WTC11 (cell line): Measurements from ENCODE around the gene ACOT2. TPM values are rescaled to one million over a fixed set of nuclear protein-coding genes. Genes with fewer than 3 reads are reported as not detected.
A peak's percentile ranks its signal among the peaks of the same experiment; 100 is the strongest.

Experiments used
- ATF1 ChIP-seq: sonication (generic); formaldehyde crosslinking; IDR thresholded peaks from 2 replicates; pipeline ENCODE4 v1.8.1; 2023; ENCODE audit warnings: mild to moderate bottlenecking, moderate library complexity, missing genetic modification reagents
- FOXP1 ChIP-seq: sonication (generic); formaldehyde crosslinking; IDR thresholded peaks from 2 replicates; pipeline ENCODE4 v1.8.0; 2022; ENCODE audit warnings: missing genetic modification reagents, mild to moderate bottlenecking, moderate library complexity, borderline replicate concordance
- IRF2 ChIP-seq: sonication (generic); formaldehyde crosslinking; IDR thresholded peaks from 2 replicates; pipeline ENCODE4 v1.8.0; 2022; ENCODE audit warnings: low read depth, missing genetic modification reagents, borderline replicate concordance
- TCF7 ChIP-seq: sonication (generic); formaldehyde crosslinking; IDR thresholded peaks from 2 replicates; pipeline ENCODE4 v1.8.0; 2022; ENCODE audit warnings: mild to moderate bottlenecking, low read depth, missing genetic modification reagents, moderate library complexity
- TEAD1 ChIP-seq: sonication (generic); formaldehyde crosslinking; IDR thresholded peaks from 2 replicates; pipeline ENCODE4 v1.8.0; 2022; ENCODE audit warnings: mild to moderate bottlenecking, missing genetic modification reagents
- TEAD4 ChIP-seq: sonication (generic); formaldehyde crosslinking; IDR thresholded peaks from 2 replicates; pipeline ENCODE4 v1.8.0; 2022; ENCODE audit warnings: mild to moderate bottlenecking, missing genetic modification reagents
- ZBTB21 ChIP-seq: sonication (generic); formaldehyde crosslinking; IDR thresholded peaks from 2 replicates; pipeline ENCODE4 v1.8.1; 2023; ENCODE audit warnings: mild to moderate bottlenecking, missing genetic modification reagents, borderline replicate concordance
- ZNF219 ChIP-seq: sonication (generic); formaldehyde crosslinking; IDR thresholded peaks from 2 replicates; pipeline ENCODE4 v1.8.0; 2023; ENCODE audit warnings: missing genetic modification reagents, mild to moderate bottlenecking, borderline replicate concordance
- ZNF671 ChIP-seq: fragments of 250-450 bp; sonication (Bioruptor Pico); IDR thresholded peaks from 2 replicates; pipeline ENCODE4 v1.8.0; 2021; ENCODE audit warnings: mild to moderate bottlenecking
- total RNA-seq: library from RNA; stranded (reverse); gene quantifications from 3 replicates; pipeline ENCODE4 v1.2.3, GENCODE V29; 2021
- TF ChIP-seq, protein P1 (sequence below): sonication (generic); formaldehyde crosslinking; IDR thresholded peaks from 2 replicates; pipeline ENCODE4 v1.8.0; 2022; ENCODE audit warnings: missing genetic modification reagents
- TF ChIP-seq, protein P2 (sequence below): sonication (generic); formaldehyde crosslinking; IDR thresholded peaks from 2 replicates; pipeline ENCODE4 v1.8.1; 2023; ENCODE audit warnings: mild to moderate bottlenecking, moderate library complexity, missing genetic modification reagents
- TF ChIP-seq, protein P3 (sequence below): fragments of 250-450 bp; sonication (Bioruptor Pico); IDR thresholded peaks from 2 replicates; pipeline ENCODE4 v1.9.0; 2021; ENCODE audit warnings: moderate library complexity, mild to moderate bottlenecking, inconsistent platforms, borderline replicate concordance
- TF ChIP-seq, protein P4 (sequence below): sonication (generic); formaldehyde crosslinking; IDR thresholded peaks from 2 replicates; pipeline ENCODE4 v1.8.0; 2022; ENCODE audit warnings: mild to moderate bottlenecking, missing genetic modification reagents
- TF ChIP-seq, protein P5 (sequence below): sonication (generic); formaldehyde crosslinking; IDR thresholded peaks from 2 replicates; pipeline ENCODE4 v1.8.1; 2022; ENCODE audit warnings: low read depth, mild to moderate bottlenecking, moderate library complexity, missing genetic modification reagents, borderline replicate concordance
- TF ChIP-seq, protein P6 (sequence below): sonication (generic); formaldehyde crosslinking; IDR thresholded peaks from 2 replicates; pipeline ENCODE4 v1.8.0; 2022; ENCODE audit warnings: mild to moderate bottlenecking, missing genetic modification reagents
- TF ChIP-seq, protein P7 (sequence below): sonication (generic); formaldehyde crosslinking; conservative IDR thresholded peaks from 2 replicates; pipeline ENCODE4 v1.8.1; 2023; ENCODE audit warnings: mild to moderate bottlenecking, low read depth, missing genetic modification reagents, moderate library complexity
- TF ChIP-seq, protein P8 (sequence below): sonication (generic); formaldehyde crosslinking; IDR thresholded peaks from 2 replicates; pipeline ENCODE4 v1.8.1; 2022; ENCODE audit warnings: low read depth, missing genetic modification reagents, borderline replicate concordance
- TF ChIP-seq, protein P9 (sequence below): sonication (generic); formaldehyde crosslinking; IDR thresholded peaks from 2 replicates; pipeline ENCODE4 v1.8.1; 2023; ENCODE audit warnings: mild to moderate bottlenecking, missing genetic modification reagents, borderline replicate concordance

The ACOT2 gene
- total RNA-seq, 1 experiment from 2014 or later: 13.7 TPM

DNA sequence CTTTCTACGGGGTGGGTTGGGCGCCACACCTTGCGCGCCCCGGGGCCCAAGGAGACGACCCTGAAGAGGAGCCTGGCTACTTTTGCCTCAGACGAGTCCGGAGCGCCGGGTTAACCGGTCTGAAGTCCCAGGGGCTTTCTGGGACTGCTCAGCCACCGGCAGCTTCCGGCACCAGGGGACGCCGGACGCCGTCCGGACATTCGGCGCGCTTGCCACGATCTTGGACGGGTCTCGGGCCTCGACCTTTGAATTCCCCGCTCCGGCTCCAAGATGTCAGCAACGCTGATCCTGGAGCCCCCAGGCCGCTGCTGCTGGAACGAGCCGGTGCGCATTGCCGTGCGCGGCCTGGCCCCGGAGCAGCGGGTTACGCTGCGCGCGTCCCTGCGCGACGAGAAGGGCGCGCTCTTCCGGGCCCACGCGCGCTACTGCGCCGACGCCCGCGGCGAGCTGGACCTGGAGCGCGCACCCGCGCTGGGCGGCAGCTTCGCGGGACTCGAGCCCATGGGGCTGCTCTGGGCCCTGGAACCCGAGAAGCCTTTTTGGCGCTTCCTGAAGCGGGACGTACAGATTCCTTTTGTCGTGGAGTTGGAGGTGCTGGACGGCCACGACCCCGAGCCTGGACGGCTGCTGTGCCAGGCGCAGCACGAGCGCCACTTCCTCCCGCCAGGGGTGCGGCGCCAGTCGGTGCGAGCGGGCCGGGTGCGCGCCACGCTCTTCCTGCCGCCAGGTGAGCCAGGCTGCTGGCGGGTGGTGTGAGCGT lies 22.9 kb downstream of the ACOT2 start, which contains the start of gene ACOT4 (continued):
- TF ChIP-seq TEAD1 (peak; percentile 37; the same call in 1 of the 2 replicates), TEAD4 (no peak), ZNF671 (CRISPR knock-in tag) (no peak), FOXP1 (CRISPR knock-in tag) (peak; percentile 88; the same call in 1 of the 2 replicates), TCF7 (CRISPR knock-in tag) (no peak), ATF1 (no peak), ZBTB21 (CRISPR knock-in tag) (peak; percentile 79; the same call in 1 of the 2 replicates), IRF2 (CRISPR knock-in tag) (no peak), ZNF219 (CRISPR knock-in tag) (0 out of 2 replicates have a peak, but pooled peaks have one; percentile 30)
- TF ChIP-seq, protein P1, sequence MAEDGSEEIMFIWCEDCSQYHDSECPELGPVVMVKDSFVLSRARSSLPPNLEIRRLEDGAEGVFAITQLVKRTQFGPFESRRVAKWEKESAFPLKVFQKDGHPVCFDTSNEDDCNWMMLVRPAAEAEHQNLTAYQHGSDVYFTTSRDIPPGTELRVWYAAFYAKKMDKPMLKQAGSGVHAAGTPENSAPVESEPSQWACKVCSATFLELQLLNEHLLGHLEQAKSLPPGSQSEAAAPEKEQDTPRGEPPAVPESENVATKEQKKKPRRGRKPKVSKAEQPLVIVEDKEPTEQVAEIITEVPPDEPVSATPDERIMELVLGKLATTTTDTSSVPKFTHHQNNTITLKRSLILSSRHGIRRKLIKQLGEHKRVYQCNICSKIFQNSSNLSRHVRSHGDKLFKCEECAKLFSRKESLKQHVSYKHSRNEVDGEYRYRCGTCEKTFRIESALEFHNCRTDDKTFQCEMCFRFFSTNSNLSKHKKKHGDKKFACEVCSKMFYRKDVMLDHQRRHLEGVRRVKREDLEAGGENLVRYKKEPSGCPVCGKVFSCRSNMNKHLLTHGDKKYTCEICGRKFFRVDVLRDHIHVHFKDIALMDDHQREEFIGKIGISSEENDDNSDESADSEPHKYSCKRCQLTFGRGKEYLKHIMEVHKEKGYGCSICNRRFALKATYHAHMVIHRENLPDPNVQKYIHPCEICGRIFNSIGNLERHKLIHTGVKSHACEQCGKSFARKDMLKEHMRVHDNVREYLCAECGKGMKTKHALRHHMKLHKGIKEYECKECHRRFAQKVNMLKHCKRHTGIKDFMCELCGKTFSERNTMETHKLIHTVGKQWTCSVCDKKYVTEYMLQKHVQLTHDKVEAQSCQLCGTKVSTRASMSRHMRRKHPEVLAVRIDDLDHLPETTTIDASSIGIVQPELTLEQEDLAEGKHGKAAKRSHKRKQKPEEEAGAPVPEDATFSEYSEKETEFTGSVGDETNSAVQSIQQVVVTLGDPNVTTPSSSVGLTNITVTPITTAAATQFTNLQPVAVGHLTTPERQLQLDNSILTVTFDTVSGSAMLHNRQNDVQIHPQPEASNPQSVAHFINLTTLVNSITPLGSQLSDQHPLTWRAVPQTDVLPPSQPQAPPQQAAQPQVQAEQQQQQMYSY (CRISPR knock-in tag): peak; percentile 28; the same call in 1 of the 2 replicates
- TF ChIP-seq, protein P2, sequence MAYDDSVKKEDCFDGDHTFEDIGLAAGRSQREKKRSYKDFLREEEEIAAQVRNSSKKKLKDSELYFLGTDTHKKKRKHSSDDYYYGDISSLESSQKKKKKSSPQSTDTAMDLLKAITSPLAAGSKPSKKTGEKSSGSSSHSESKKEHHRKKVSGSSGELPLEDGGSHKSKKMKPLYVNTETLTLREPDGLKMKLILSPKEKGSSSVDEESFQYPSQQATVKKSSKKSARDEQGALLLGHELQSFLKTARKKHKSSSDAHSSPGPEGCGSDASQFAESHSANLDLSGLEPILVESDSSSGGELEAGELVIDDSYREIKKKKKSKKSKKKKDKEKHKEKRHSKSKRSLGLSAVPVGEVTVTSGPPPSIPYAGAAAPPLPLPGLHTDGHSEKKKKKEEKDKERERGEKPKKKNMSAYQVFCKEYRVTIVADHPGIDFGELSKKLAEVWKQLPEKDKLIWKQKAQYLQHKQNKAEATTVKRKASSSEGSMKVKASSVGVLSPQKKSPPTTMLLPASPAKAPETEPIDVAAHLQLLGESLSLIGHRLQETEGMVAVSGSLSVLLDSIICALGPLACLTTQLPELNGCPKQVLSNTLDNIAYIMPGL (CRISPR knock-in tag): peak; percentile 90
- TF ChIP-seq, protein P3, sequence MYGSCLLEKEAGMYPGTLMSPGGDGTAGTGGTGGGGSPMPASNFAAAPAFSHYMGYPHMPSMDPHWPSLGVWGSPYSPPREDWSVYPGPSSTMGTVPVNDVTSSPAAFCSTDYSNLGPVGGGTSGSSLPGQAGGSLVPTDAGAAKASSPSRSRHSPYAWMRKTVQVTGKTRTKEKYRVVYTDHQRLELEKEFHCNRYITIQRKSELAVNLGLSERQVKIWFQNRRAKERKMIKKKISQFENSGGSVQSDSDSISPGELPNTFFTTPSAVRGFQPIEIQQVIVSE (CRISPR knock-in tag): no peak
- TF ChIP-seq, protein P4, sequence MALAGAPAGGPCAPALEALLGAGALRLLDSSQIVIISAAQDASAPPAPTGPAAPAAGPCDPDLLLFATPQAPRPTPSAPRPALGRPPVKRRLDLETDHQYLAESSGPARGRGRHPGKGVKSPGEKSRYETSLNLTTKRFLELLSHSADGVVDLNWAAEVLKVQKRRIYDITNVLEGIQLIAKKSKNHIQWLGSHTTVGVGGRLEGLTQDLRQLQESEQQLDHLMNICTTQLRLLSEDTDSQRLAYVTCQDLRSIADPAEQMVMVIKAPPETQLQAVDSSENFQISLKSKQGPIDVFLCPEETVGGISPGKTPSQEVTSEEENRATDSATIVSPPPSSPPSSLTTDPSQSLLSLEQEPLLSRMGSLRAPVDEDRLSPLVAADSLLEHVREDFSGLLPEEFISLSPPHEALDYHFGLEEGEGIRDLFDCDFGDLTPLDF (CRISPR knock-in tag): no peak
- TF ChIP-seq, protein P5, sequence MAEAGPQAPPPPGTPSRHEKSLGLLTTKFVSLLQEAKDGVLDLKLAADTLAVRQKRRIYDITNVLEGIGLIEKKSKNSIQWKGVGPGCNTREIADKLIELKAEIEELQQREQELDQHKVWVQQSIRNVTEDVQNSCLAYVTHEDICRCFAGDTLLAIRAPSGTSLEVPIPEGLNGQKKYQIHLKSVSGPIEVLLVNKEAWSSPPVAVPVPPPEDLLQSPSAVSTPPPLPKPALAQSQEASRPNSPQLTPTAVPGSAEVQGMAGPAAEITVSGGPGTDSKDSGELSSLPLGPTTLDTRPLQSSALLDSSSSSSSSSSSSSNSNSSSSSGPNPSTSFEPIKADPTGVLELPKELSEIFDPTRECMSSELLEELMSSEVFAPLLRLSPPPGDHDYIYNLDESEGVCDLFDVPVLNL: no peak
- TF ChIP-seq, protein P6, sequence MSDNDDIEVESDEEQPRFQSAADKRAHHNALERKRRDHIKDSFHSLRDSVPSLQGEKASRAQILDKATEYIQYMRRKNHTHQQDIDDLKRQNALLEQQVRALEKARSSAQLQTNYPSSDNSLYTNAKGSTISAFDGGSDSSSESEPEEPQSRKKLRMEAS (CRISPR knock-in tag): peak; percentile 80
- TF ChIP-seq, protein P7, sequence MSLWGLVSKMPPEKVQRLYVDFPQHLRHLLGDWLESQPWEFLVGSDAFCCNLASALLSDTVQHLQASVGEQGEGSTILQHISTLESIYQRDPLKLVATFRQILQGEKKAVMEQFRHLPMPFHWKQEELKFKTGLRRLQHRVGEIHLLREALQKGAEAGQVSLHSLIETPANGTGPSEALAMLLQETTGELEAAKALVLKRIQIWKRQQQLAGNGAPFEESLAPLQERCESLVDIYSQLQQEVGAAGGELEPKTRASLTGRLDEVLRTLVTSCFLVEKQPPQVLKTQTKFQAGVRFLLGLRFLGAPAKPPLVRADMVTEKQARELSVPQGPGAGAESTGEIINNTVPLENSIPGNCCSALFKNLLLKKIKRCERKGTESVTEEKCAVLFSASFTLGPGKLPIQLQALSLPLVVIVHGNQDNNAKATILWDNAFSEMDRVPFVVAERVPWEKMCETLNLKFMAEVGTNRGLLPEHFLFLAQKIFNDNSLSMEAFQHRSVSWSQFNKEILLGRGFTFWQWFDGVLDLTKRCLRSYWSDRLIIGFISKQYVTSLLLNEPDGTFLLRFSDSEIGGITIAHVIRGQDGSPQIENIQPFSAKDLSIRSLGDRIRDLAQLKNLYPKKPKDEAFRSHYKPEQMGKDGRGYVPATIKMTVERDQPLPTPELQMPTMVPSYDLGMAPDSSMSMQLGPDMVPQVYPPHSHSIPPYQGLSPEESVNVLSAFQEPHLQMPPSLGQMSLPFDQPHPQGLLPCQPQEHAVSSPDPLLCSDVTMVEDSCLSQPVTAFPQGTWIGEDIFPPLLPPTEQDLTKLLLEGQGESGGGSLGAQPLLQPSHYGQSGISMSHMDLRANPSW (CRISPR knock-in tag): no peak; the same call in 1 of the 2 replicates
- TF ChIP-seq, protein P8, sequence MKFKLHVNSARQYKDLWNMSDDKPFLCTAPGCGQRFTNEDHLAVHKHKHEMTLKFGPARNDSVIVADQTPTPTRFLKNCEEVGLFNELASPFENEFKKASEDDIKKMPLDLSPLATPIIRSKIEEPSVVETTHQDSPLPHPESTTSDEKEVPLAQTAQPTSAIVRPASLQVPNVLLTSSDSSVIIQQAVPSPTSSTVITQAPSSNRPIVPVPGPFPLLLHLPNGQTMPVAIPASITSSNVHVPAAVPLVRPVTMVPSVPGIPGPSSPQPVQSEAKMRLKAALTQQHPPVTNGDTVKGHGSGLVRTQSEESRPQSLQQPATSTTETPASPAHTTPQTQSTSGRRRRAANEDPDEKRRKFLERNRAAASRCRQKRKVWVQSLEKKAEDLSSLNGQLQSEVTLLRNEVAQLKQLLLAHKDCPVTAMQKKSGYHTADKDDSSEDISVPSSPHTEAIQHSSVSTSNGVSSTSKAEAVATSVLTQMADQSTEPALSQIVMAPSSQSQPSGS (CRISPR knock-in tag): no peak
- TF ChIP-seq, protein P9, sequence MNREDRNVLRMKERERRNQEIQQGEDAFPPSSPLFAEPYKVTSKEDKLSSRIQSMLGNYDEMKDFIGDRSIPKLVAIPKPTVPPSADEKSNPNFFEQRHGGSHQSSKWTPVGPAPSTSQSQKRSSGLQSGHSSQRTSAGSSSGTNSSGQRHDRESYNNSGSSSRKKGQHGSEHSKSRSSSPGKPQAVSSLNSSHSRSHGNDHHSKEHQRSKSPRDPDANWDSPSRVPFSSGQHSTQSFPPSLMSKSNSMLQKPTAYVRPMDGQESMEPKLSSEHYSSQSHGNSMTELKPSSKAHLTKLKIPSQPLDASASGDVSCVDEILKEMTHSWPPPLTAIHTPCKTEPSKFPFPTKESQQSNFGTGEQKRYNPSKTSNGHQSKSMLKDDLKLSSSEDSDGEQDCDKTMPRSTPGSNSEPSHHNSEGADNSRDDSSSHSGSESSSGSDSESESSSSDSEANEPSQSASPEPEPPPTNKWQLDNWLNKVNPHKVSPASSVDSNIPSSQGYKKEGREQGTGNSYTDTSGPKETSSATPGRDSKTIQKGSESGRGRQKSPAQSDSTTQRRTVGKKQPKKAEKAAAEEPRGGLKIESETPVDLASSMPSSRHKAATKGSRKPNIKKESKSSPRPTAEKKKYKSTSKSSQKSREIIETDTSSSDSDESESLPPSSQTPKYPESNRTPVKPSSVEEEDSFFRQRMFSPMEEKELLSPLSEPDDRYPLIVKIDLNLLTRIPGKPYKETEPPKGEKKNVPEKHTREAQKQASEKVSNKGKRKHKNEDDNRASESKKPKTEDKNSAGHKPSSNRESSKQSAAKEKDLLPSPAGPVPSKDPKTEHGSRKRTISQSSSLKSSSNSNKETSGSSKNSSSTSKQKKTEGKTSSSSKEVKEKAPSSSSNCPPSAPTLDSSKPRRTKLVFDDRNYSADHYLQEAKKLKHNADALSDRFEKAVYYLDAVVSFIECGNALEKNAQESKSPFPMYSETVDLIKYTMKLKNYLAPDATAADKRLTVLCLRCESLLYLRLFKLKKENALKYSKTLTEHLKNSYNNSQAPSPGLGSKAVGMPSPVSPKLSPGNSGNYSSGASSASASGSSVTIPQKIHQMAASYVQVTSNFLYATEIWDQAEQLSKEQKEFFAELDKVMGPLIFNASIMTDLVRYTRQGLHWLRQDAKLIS (CRISPR knock-in tag): no peak
